ENCODE measurements around the gene SOWAHA. TPM values are rescaled to one million over a fixed set of nuclear protein-coding genes. Genes with fewer than 3 reads are reported as not detected.

SOWAHA gene
- total and polyA plus RNA-seq, 2 of the 8 experiments (the other 6 are each of a cell fraction or from before 2014, with no cell fraction given) = 0.09 to 0.11 TPM

- Histone ChIP-seq H3K18ac (ENCODE audit: extremely low read depth, low read length) (no peak overlapping the region), H3K56ac (replicated peaks; ENCODE audit: insufficient read length, low read depth, low read length) (no peak overlapping the region), H3K27me3 (replicated peaks in 1 of 4; ENCODE audit: control insufficient read depth in 3 of 4, extremely low read depth in 1 of 4, insufficient read depth in 3 of 4, low read length in 3 of 4) (no peaks in the 10 kb centered on the region), H2BK15ac (ENCODE audit: low read length) (no peak overlapping the region), H2AFZ (ENCODE audit: low read length) (no peak overlapping the region), H3K4me3 (ENCODE audit: extremely low read depth in 1 of 4, insufficient read depth in 2 of 4, low read depth in 3 of 4, low read length in 4 of 4) (no peak overlapping the region), H3K36me3 (ENCODE audit: control insufficient read depth in 2 of 4, insufficient read depth in 4 of 4, low read length in 3 of 4) (no peaks in the 10 kb centered on the region), H3K23ac (ENCODE audit: insufficient read length) (no peak overlapping the region), H2BK20ac (ENCODE audit: low read length) (no peak overlapping the region), H3K14ac (ENCODE audit: insufficient read length) (no peak overlapping the region), H3K4me2 (ENCODE audit: insufficient read depth in 1 of 2, low read depth in 2 of 2, low read length in 2 of 2) (no peak overlapping the region), H3K27ac (ENCODE audit: low read depth, low read length) (no peak overlapping the region), H3K79me2 (ENCODE audit: control insufficient read depth in 1 of 2, insufficient read depth in 2 of 2, low read length in 2 of 2) (no peaks in the 10 kb centered on the region), H2BK5ac (ENCODE audit: low read depth, low read length) (no peak overlapping the region), H4K91ac (replicated peaks; ENCODE audit: insufficient read length, low read length) (no peak overlapping the region), H3K9me3 (ENCODE audit: insufficient read depth in 2 of 2, low read depth in 1 of 2, low read length in 1 of 2) (no peaks in the 10 kb centered on the region), H4K5ac (ENCODE audit: insufficient read length, low read depth, low read length) (no peak overlapping the region), H2BK12ac (ENCODE audit: low read depth, low read length) (no peak overlapping the region), H3K23me2 (ENCODE audit: low read depth, low read length) (no peaks in the 10 kb centered on the region), H4K8ac (ENCODE audit: extremely low read depth, insufficient read depth, low read length) (no peak overlapping the region), H4K20me1 (replicated peaks in 1 of 2; ENCODE audit: control insufficient read depth in 1 of 2, insufficient read depth in 2 of 2, low read length in 2 of 2) (no peaks in the 10 kb centered on the region), H2BK120ac (replicated peaks; ENCODE audit: low read depth, low read length) (no peak overlapping the region), H2AK5ac (ENCODE audit: low read depth, low read length) (no peak overlapping the region), H3K9ac (replicated peaks in 1 of 4; ENCODE audit: extremely low read depth in 1 of 4, low read depth in 3 of 4, low read length in 3 of 4) (no peak overlapping the region), H3K4ac (replicated peaks; ENCODE audit: insufficient read length, low read depth, low read length) (no peak overlapping the region), H3K79me1 (ENCODE audit: low read depth, low read length) (no peaks in the 10 kb centered on the region), H3K4me1 (replicated peaks in 1 of 4; ENCODE audit: control insufficient read depth in 3 of 4, insufficient read depth in 4 of 4, low read length in 3 of 4) (no peaks in the 10 kb centered on the region)
- DNase-seq (ENCODE audit: low read depth in 1 of 2, low spot score in 2 of 2) (no peak), FAIRE-seq (no peak)
- TF ChIP-seq SP2 (IDR thresholded peaks at IDR 0.05; ENCODE audit: low read length) = no peak
- TF ChIP-seq SIRT6 (IDR thresholded peaks at IDR 0.05; ENCODE audit: low read length) = no peak
- TF ChIP-seq ATF3 (IDR thresholded peaks at IDR 0.05; ENCODE audit: insufficient read depth, low read depth, low read length) = no peak
- no peak for TF ChIP-seq ATF2 (IDR thresholded peaks at IDR 0.05; ENCODE audit: low read length)
- TF ChIP-seq ZNF274 (IDR thresholded peaks at IDR 0.05; ENCODE audit: borderline replicate concordance, extremely low read depth, low read length) = no peak
- no peak for TF ChIP-seq GTF2F1 (IDR thresholded peaks at IDR 0.05; ENCODE audit: borderline replicate concordance, low read depth, low read length)
- no peak for TF ChIP-seq TAF1 (IDR thresholded peaks at IDR 0.05; ENCODE audit: low read depth, low read length)
- TF ChIP-seq CBX5 (IDR thresholded peaks at IDR 0.05; ENCODE audit: low read depth, low read length) = no peak
- TF ChIP-seq KDM5A (IDR thresholded peaks at IDR 0.05; ENCODE audit: low read length) = no peak
- TF ChIP-seq BACH1 (IDR thresholded peaks at IDR 0.05; ENCODE audit: low read length) = no peak
- no peak for TF ChIP-seq JUND (IDR thresholded peaks at IDR 0.05; ENCODE audit: low read length)
- TF ChIP-seq POLR2A (IDR thresholded peaks at IDR 0.05; ENCODE audit: control extremely low read depth in 1 of 2, low read depth in 2 of 2, low read length in 2 of 2) = no peak
- ChIA-PET POLR2A (ENCODE audit: partially characterized antibody) (interaction anchor here (1.7 kb wide), 1 partner anchor 12 kb away, joined by 3 read pairs; no protein-coding TSS in a partner anchor), CTCF (ENCODE audit: partially characterized antibody) (interaction anchor here (2.8 to 25.6 kb wide), 2 partner anchors 10 to 22 kb away, joined by 10 to 465 read pairs; partner anchors contain the start of genes GDF9, LEAP2, SHROOM1 and UQCRQ)
- WGBS, 2 experiments (ENCODE audit: extremely low coverage in 1 of 2, insufficient coverage in 1 of 2, insufficient read length in 1 of 2, insufficient replicate concordance in 2 of 2, low coverage in 1 of 2, low lambda C conversion rate in 2 of 2, missing lambda C conversion rate in 1 of 2) = 78% methylated on average over 3 of the region's 3 CpGs; no CpG with 5 or more reads in 1 of the 2 experiments
These were observed 27.2 kb downstream of the SOWAHA start for GRCh38 chr5:132840313-132840712.
